A549 (cell line): ENCODE data around the gene SLC35B2. TPM values are rescaled to one million over a fixed set of nuclear protein-coding genes. Genes with fewer than 3 reads are reported as not detected.

Experiments used
- ATAC-seq, 2 experiments: fragments of 200-7000 bp in 1 of 2; fragments of >200 bp in 1 of 2; cut with Nextera tagmentation in 1 of 2; cut with Tn5 transposase in 1 of 2; 3 replicates each; pipeline versions ENCODE4 v1.8.0 to v1.9.1; 2018 to 2020; ENCODE audit warnings: mild to moderate bottlenecking in 1 of 2, moderate library complexity in 1 of 2
- CTCF ChIA-PET: fragments of 300-600 bp; sonication (Branson Sonifier 250); formaldehyde crosslinking; extraction: SDS; loops from one replicate; lab custom pipeline; 2021; ENCODE audit warnings: antibody characterized with exemption, inconsistent platforms; lab: Yijun Ruan, JAX
- POLR2A ChIA-PET: fragments of 350-600 bp; formaldehyde crosslinking; extraction: SDS; loops from one replicate; lab custom pipeline; 2021; ENCODE audit warnings: antibody characterized with exemption, inconsistent platforms; lab: Yijun Ruan, JAX
- DNase-seq, 2 experiments: peaks; one replicate each; pipeline versions ENCODE4 v3.0.0 to v3.0.0-alpha.2; 2011 to 2016; ENCODE audit warnings: low read depth in 1 of 2, low spot score in 1 of 2
- FAIRE-seq: peaks from 2 replicates; lab custom pipeline; 2011; peaks lifted over from hg19 to GRCh38; lab: Jason Lieb, UNC
- H3K27ac ChIP-seq, 2 experiments: fragments of >200 bp; sonication (Bioruptor Twin); formaldehyde crosslinking; 3 replicates each; pipeline ENCODE4 v1.5.1; 2016 to 2017
- H3K4me1 ChIP-seq: fragments of >200 bp; sonication (Bioruptor Twin); formaldehyde crosslinking; 3 replicates; pipeline ENCODE4 v1.6.1; 2016
- H3K4me2 ChIP-seq: fragments of >200 bp; sonication (Bioruptor Twin); formaldehyde crosslinking; 3 replicates; pipeline ENCODE4 v1.6.1; 2016
- H3K4me3 ChIP-seq: fragments of >200 bp; sonication (Bioruptor Twin); formaldehyde crosslinking; 3 replicates; pipeline ENCODE4 v1.5.1; 2016
- H3K9me3 ChIP-seq: fragments of >200 bp; sonication (Bioruptor Twin); formaldehyde crosslinking; 3 replicates; pipeline ENCODE4 v1.6.1; 2016
- BHLHE40 ChIP-seq: IDR thresholded peaks from 2 replicates; pipeline ENCODE4 v1.6.1; 2012; ENCODE audit warnings: low read depth, low read length, inconsistent platforms
- CBX2 ChIP-seq: fragments of 200-600 bp; sonication (generic); IDR thresholded peaks from 2 replicates; pipeline ENCODE4 v1.6.1; 2016; ENCODE audit warnings: low read depth, mild to moderate bottlenecking, borderline replicate concordance
- CEBPB ChIP-seq, 2 experiments: fragments of >200 bp in 1 of 2; sonication (Bioruptor Twin) in 1 of 2; formaldehyde crosslinking in 1 of 2; IDR thresholded peaks; 2 replicates each; pipeline ENCODE4 v1.6.1; 2012 to 2016
- EHF ChIP-seq: fragments of 250-450 bp; sonication (Bioruptor Pico); IDR thresholded peaks from 2 replicates; pipeline ENCODE4 v1.5.0; 2020; ENCODE audit warnings: mild to moderate bottlenecking
- EHMT2 ChIP-seq: fragments of 200-600 bp; sonication (generic); IDR thresholded peaks from 2 replicates; pipeline ENCODE4 v1.6.1; 2016; ENCODE audit warnings: antibody characterized with exemption, low read depth, mild to moderate bottlenecking, moderate library complexity
- EP300 ChIP-seq, 2 experiments: fragments of >200 bp; sonication (Bioruptor Twin); formaldehyde crosslinking; IDR thresholded peaks; 2 replicates in 1 of 2; 3 replicates in 1 of 2; pipeline ENCODE4 v1.6.1; 2016 to 2017
- ESRRA ChIP-seq: fragments of 150-350 bp; IDR thresholded peaks from 2 replicates; pipeline ENCODE4 v1.6.1; 2014; ENCODE audit warnings: mild to moderate bottlenecking, low read length, borderline replicate concordance
- FOSB ChIP-seq: fragments of 250-450 bp; sonication (Bioruptor Pico); IDR thresholded peaks from 2 replicates; pipeline ENCODE4 v1.5.0; 2020; ENCODE audit warnings: mild to moderate bottlenecking, moderate library complexity
- FOXS1 ChIP-seq: fragments of 250-450 bp; sonication (Bioruptor Pico); IDR thresholded peaks from 2 replicates; pipeline ENCODE4 v1.5.0; 2020; ENCODE audit warnings: mild to moderate bottlenecking, moderate library complexity
- GATA3 ChIP-seq: IDR thresholded peaks from 2 replicates; pipeline ENCODE4 v1.6.1; 2012; ENCODE audit warnings: borderline replicate concordance
- HDAC2 ChIP-seq: fragments of 200-600 bp; sonication (generic); IDR thresholded peaks from 2 replicates; pipeline ENCODE4 v1.6.1; 2016
- HOXA7 ChIP-seq: fragments of 250-450 bp; sonication (Bioruptor Pico); IDR thresholded peaks from 2 replicates; pipeline ENCODE4 v1.5.0; 2020; ENCODE audit warnings: mild to moderate bottlenecking, moderate library complexity
- HOXB13 ChIP-seq: fragments of 250-450 bp; sonication (Bioruptor Pico); IDR thresholded peaks from 2 replicates; pipeline ENCODE4 v1.5.0; 2020; ENCODE audit warnings: low read depth, mild to moderate bottlenecking, moderate library complexity
- HOXB5 ChIP-seq: fragments of 250-450 bp; sonication (Bioruptor Pico); IDR thresholded peaks from 2 replicates; pipeline ENCODE4 v1.5.0; 2020; ENCODE audit warnings: mild to moderate bottlenecking, moderate library complexity
- JUN ChIP-seq, 2 experiments: fragments of >200 bp; sonication (Bioruptor Twin); formaldehyde crosslinking; IDR thresholded peaks; 2 replicates in 1 of 2; 3 replicates in 1 of 2; pipeline ENCODE4 v1.6.1; 2016 to 2017
- MAFK ChIP-seq: fragments of 450-650 bp; IDR thresholded peaks from 2 replicates; pipeline ENCODE4 v1.6.1; 2014; ENCODE audit not compliant: partially characterized antibody
- MAZ ChIP-seq: fragments of 150-350 bp; IDR thresholded peaks from 2 replicates; pipeline ENCODE4 v1.6.1; 2014; ENCODE audit warnings: antibody characterized with exemption, low read depth, low read length, borderline replicate concordance
- POLR2A ChIP-seq: IDR thresholded peaks from 2 replicates; pipeline ENCODE4 v1.6.1; 2012; ENCODE audit warnings: mild to moderate bottlenecking, low read length
- RAD21 ChIP-seq, 2 experiments: fragments of >200 bp in 1 of 2; sonication (Bioruptor Twin) in 1 of 2; formaldehyde crosslinking in 1 of 2; IDR thresholded peaks in 1 of 2; conservative IDR thresholded peaks in 1 of 2; 2 replicates in 1 of 2; 3 replicates in 1 of 2; pipeline ENCODE4 v1.6.1; 2012 to 2018; ENCODE audit warnings: inconsistent platforms in 1 of 2
- RCOR1 ChIP-seq: fragments of 150-350 bp; IDR thresholded peaks from 2 replicates; pipeline ENCODE4 v1.6.1; 2014; ENCODE audit warnings: antibody characterized with exemption, low read length, low read depth
- RFX5 ChIP-seq: fragments of 450-650 bp; IDR thresholded peaks from 2 replicates; pipeline ENCODE4 v1.7.1; 2014; ENCODE audit warnings: antibody characterized with exemption, mild to moderate bottlenecking, moderate library complexity
- SMC3 ChIP-seq: fragments of >200 bp; sonication (Bioruptor Twin); formaldehyde crosslinking; IDR thresholded peaks from 3 replicates; pipeline ENCODE4 v1.6.1; 2018; ENCODE audit warnings: inconsistent platforms
- ZC3H11A ChIP-seq: fragments of 450-650 bp; IDR thresholded peaks from 2 replicates; pipeline ENCODE4 v1.6.1; 2014; ENCODE audit warnings: antibody characterized with exemption, mild to moderate bottlenecking
- ZNF302 ChIP-seq: fragments of 250-450 bp; sonication (Bioruptor Pico); IDR thresholded peaks from 2 replicates; pipeline ENCODE4 v1.9.0; 2021; ENCODE audit warnings: inconsistent platforms, mild to moderate bottlenecking, moderate library complexity
- WGBS: methylation state at CpG from one replicate; pipeline ENCODE4 v1.1.6; 2017; ENCODE audit errors: missing lambda C conversion rate; 5-methylcytosine and 5-hydroxymethylcytosine counted together
- polyA plus RNA-seq, 4 experiments: library from polyadenylated mRNA; depleted of rRNA in 3 of 4; stranded (reverse); fragments of >200 nt; fragmentation: RNase III in 1 of 4; extraction: RNeasy Plus Mini Kit Qiagen cat#74134 plus additional on column Dnase treatment in 1 of 4; gene quantifications; 2 replicates in 3 of 4; 3 replicates in 1 of 4; pipeline ENCODE4 v1.2.3, GENCODE V29; 2011 to 2017
- TF ChIP-seq, protein P1 (sequence below): fragments of >200 bp; sonication (Bioruptor Twin); formaldehyde crosslinking; IDR thresholded peaks from 3 replicates; pipeline ENCODE4 v1.6.1; 2016
- TF ChIP-seq, protein P2 (sequence below): fragments of 250-450 bp; sonication (Bioruptor Pico); IDR thresholded peaks from 2 replicates; pipeline ENCODE4 v1.5.0; 2020; ENCODE audit warnings: low read depth, mild to moderate bottlenecking, moderate library complexity
- TF ChIP-seq, protein P3 (sequence below): fragments of 250-450 bp; sonication (Bioruptor Pico); IDR thresholded peaks from 2 replicates; pipeline ENCODE4 v1.5.0; 2021; ENCODE audit warnings: mild to moderate bottlenecking, moderate library complexity, borderline replicate concordance
- TF ChIP-seq, protein P4 (sequence below): fragments of 150-350 bp; IDR thresholded peaks from 2 replicates; pipeline ENCODE4 v1.6.1; 2014; ENCODE audit warnings: low read depth, mild to moderate bottlenecking, low read length
- TF ChIP-seq, protein P5 (sequence below): fragments of >200 bp; sonication (Bioruptor Twin); formaldehyde crosslinking; IDR thresholded peaks from 2 replicates; pipeline ENCODE4 v1.6.1; 2016
- TF ChIP-seq, protein P6 (sequence below): fragments of 450-650 bp; IDR thresholded peaks from 2 replicates; pipeline ENCODE4 v1.6.1; 2014; ENCODE audit warnings: antibody characterized with exemption

The SLC35B2 gene
- polyA plus RNA-seq, 2 of the 4 experiments (the other 2 are of a cell fraction): 44.5 to 45.6 TPM

DNA sequence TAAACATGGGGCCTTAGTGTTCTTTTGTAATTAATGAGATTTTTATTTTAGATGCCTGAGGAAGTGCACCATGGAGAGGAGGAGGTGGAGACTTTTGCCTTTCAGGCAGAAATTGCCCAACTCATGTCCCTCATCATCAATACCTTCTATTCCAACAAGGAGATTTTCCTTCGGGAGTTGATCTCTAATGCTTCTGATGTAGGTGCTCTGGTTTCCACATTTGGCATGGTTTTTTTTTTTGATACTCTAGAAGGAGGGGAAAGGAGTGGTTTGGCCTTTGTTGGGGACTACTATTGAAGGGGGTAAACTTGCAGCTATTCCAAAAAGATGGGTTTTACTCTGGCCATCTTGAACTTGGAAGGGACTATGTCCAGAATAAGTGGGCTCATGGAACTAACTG lies 8.7 kb downstream of the SLC35B2 start:
- ChIA-PET CTCF (interaction anchor here (1.3 to 7.8 kb wide), 2 partner anchors 11 to 14 kb away, joined by 7 to 56 read pairs; no protein-coding TSS in a partner anchor), POLR2A (interaction anchor here (1.0 kb wide), 1 partner anchor 9 kb away, joined by 3 read pairs; no protein-coding TSS in a partner anchor)
- TF ChIP-seq EHMT2 (no peak), SMC3 (no peak), RCOR1 (no peak), MAFK (no peak), RAD21 (conservative IDR thresholded peaks at IDR 0.05 in 1 of 2, IDR thresholded peaks at IDR 0.05 in 1 of 2) (no peak), MAZ (no peak), JUN (IDR thresholded peaks at IDR 0.05) (no peak), FOXS1 (CRISPR knock-in tag) (no peak), HOXB13 (CRISPR knock-in tag) (no peak), BHLHE40 (no peak), HDAC2 (no peak), CEBPB (IDR thresholded peaks at IDR 0.05) (no peak), ZNF302 (no peak), EP300 (IDR thresholded peaks at IDR 0.05) (no peak), ESRRA (no peak)
- TF ChIP-seq, protein P1, sequence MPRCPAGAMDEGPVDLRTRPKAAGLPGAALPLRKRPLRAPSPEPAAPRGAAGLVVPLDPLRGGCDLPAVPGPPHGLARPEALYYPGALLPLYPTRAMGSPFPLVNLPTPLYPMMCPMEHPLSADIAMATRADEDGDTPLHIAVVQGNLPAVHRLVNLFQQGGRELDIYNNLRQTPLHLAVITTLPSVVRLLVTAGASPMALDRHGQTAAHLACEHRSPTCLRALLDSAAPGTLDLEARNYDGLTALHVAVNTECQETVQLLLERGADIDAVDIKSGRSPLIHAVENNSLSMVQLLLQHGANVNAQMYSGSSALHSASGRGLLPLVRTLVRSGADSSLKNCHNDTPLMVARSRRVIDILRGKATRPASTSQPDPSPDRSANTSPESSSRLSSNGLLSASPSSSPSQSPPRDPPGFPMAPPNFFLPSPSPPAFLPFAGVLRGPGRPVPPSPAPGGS: no peak
- 11% methylated on average over 1 of the region's 1 CpG for WGBS
- Histone ChIP-seq H3K4me2 (peak overlapping the region; percentile 99), H3K9me3 (no peaks in the 10 kb centered on the region), H3K27ac (peak overlapping the region; percentile 95 to 99; a peak in 5 of 6 replicates), H3K4me1 (peaks cover 52% of the 10 kb centered on the region), H3K4me3 (peak overlapping the region; percentile 90)
- no peak for FAIRE-seq
- DNase-seq: no peak
- no peak for ATAC-seq

DNA sequence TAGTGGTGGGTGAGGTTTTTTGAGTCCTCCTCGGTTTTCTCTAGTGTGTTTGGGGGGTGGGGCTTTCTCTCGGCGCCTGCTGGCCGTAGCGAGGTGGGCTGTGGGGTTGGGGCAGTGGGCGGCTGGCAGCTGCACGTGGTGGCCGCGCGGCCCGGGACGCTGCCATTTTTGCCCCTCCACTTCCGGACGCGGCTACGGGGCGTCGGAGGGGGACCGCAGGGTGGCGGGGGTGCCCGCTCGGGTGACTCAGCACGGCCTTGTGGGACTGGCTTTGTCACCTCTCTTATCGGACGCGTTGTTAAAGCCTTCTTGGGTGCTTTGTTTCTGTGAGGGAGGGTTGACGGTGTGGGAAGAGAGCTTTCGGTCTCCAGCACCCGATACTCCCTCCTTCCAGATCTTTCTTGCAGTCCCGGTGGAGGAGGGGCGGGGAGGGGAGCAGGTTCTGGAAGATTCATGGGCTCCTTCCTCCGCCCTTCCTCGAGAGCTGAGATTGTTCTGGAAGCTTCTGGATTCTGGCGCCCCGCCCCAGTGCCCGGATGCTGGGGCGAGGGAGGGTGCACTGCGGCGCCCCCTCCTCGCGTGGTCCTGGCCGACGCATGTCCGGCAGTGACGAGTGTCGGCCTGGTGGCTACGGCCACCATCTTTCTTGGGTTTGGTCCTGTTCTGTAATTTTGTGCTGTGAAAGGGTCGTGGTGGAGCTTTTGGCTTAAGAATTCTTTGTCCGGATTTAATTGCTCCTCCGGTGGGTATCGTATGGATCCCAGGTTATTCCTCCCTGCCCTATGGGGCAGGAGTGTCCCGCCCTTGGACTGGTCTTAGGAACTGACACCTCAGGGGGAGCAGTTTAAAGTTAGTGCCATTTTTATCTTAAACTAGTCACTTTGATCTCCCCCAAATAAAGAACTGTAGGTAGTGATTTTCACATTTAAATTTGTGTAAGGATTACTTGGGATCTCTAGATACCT lies 9.7 kb downstream of the SLC35B2 start:
- ChIA-PET POLR2A (interaction anchor here (0.9 to 3.2 kb wide), 10 partner anchors 8 to 139 kb away, joined by 3 to 38 read pairs (median 12); partner anchors contain the start of genes CDC5L, SLC29A1 and SLC35B2), CTCF (interaction anchor here (0.8 to 7.8 kb wide), 6 partner anchors 9 to 90 kb away, joined by 3 to 56 read pairs (median 14); partner anchors contain the start of gene SLC35B2)
- ATAC-seq (peak; percentile 26 to 55; a peak in 4 of 6 replicates), DNase-seq (peak in 1 of 2 experiments; percentile 63), FAIRE-seq (no peak)
- WGBS: 0% methylated on average over 21 of the region's 52 CpGs
- peaks cover 43% of the 10 kb centered on the region for H3K4me1 ChIP-seq
- H3K4me3 ChIP-seq: peak overlapping the region; percentile 90
- peak overlapping the region; percentile 95 to 99 for H3K27ac ChIP-seq
- peak overlapping the region; percentile 99 for H3K4me2 ChIP-seq
- H3K9me3 ChIP-seq: no peaks in the 10 kb centered on the region
- TF ChIP-seq, protein P2, sequence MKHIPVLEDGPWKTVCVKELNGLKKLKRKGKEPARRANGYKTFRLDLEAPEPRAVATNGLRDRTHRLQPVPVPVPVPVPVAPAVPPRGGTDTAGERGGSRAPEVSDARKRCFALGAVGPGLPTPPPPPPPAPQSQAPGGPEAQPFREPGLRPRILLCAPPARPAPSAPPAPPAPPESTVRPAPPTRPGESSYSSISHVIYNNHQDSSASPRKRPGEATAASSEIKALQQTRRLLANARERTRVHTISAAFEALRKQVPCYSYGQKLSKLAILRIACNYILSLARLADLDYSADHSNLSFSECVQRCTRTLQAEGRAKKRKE: no peak
- TF ChIP-seq, protein P3, sequence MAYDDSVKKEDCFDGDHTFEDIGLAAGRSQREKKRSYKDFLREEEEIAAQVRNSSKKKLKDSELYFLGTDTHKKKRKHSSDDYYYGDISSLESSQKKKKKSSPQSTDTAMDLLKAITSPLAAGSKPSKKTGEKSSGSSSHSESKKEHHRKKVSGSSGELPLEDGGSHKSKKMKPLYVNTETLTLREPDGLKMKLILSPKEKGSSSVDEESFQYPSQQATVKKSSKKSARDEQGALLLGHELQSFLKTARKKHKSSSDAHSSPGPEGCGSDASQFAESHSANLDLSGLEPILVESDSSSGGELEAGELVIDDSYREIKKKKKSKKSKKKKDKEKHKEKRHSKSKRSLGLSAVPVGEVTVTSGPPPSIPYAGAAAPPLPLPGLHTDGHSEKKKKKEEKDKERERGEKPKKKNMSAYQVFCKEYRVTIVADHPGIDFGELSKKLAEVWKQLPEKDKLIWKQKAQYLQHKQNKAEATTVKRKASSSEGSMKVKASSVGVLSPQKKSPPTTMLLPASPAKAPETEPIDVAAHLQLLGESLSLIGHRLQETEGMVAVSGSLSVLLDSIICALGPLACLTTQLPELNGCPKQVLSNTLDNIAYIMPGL: 0 out of 2 replicates have a peak, but pooled peaks have one; percentile 27
- no peak for TF ChIP-seq ZC3H11A
- no peak for TF ChIP-seq FOSB (CRISPR knock-in tag)
- no peak for TF ChIP-seq GATA3
- TF ChIP-seq POLR2A: peak; percentile 8
- no peak for TF ChIP-seq HDAC2
- no peak for TF ChIP-seq EHMT2
- TF ChIP-seq, protein P4, sequence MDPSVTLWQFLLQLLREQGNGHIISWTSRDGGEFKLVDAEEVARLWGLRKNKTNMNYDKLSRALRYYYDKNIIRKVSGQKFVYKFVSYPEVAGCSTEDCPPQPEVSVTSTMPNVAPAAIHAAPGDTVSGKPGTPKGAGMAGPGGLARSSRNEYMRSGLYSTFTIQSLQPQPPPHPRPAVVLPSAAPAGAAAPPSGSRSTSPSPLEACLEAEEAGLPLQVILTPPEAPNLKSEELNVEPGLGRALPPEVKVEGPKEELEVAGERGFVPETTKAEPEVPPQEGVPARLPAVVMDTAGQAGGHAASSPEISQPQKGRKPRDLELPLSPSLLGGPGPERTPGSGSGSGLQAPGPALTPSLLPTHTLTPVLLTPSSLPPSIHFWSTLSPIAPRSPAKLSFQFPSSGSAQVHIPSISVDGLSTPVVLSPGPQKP: no peak
- no peak for TF ChIP-seq RFX5
- TF ChIP-seq EP300 (IDR thresholded peaks at IDR 0.05): no peak
- TF ChIP-seq HOXA7 (CRISPR knock-in tag): no peak
- TF ChIP-seq, protein P5, sequence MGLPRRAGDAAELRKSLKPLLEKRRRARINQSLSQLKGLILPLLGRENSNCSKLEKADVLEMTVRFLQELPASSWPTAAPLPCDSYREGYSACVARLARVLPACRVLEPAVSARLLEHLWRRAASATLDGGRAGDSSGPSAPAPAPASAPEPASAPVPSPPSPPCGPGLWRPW: no peak
- TF ChIP-seq EHF (CRISPR knock-in tag): no peak
- no peak for TF ChIP-seq MAFK
- TF ChIP-seq HOXB5 (CRISPR knock-in tag): no peak
- TF ChIP-seq JUN (IDR thresholded peaks at IDR 0.05): peak in 1 of 2 experiments; percentile 54; a peak in 3 of 5 replicates
- no peak for TF ChIP-seq CBX2
- TF ChIP-seq MAZ: no peak
- TF ChIP-seq, protein P6, sequence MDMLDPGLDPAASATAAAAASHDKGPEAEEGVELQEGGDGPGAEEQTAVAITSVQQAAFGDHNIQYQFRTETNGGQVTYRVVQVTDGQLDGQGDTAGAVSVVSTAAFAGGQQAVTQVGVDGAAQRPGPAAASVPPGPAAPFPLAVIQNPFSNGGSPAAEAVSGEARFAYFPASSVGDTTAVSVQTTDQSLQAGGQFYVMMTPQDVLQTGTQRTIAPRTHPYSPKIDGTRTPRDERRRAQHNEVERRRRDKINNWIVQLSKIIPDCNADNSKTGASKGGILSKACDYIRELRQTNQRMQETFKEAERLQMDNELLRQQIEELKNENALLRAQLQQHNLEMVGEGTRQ: no peak
